Aorta (tissue), 5 donors: ENCODE results near the gene KCNH6. TPM values are rescaled to one million over a fixed set of nuclear protein-coding genes. Genes with fewer than 3 reads are reported as not detected.

Experiments used
- ATAC-seq: fragments of 200-7000 bp; cut with Tn5 transposase; one replicate; pipeline ENCODE4 v1.9.1; 2022; ENCODE audit warnings: moderate library complexity; ENCODE audit not compliant: low FRiP score
- DNase-seq, 2 donors: peaks; one replicate each; pipeline ENCODE4 v3.0.0-alpha.2; 2020
- H3K27ac ChIP-seq, 2 donors: one replicate each; pipeline ENCODE4 v1.5.1; 2013; ENCODE audit warnings: low read length in 2 of 2, mild to moderate bottlenecking in 2 of 2, moderate library complexity in 2 of 2, control low read depth in 1 of 2, inconsistent platforms in 1 of 2, low read depth in 1 of 2
- H3K27me3 ChIP-seq, 2 donors: one replicate each; pipeline ENCODE4 v1.6.1; 2013; ENCODE audit warnings: control low read depth in 1 of 2, low read length in 1 of 2, mild to moderate bottlenecking in 1 of 2, moderate library complexity in 1 of 2; ENCODE audit not compliant: insufficient read depth in 2 of 2, control insufficient read depth in 1 of 2
- H3K36me3 ChIP-seq, 2 donors: one replicate each; pipeline ENCODE4 v1.6.1; 2013; ENCODE audit warnings: control low read depth in 1 of 2, low read length in 1 of 2, mild to moderate bottlenecking in 1 of 2; ENCODE audit not compliant: insufficient read depth in 2 of 2, control insufficient read depth in 1 of 2
- H3K4me1 ChIP-seq, 2 donors: one replicate each; pipeline ENCODE4 v1.6.1; 2013; ENCODE audit warnings: low read length in 2 of 2, control low read depth in 1 of 2, mild to moderate bottlenecking in 1 of 2, moderate library complexity in 1 of 2; ENCODE audit not compliant: insufficient read depth in 2 of 2, control insufficient read depth in 1 of 2
- H3K4me3 ChIP-seq, 2 donors: one replicate each; pipeline ENCODE4 v1.5.1; 2013; ENCODE audit warnings: low read length in 2 of 2, control low read depth in 1 of 2, mild to moderate bottlenecking in 1 of 2
- H3K9me3 ChIP-seq: one replicate; pipeline ENCODE4 v1.6.1; 2013; ENCODE audit warnings: mild to moderate bottlenecking, low read length; ENCODE audit not compliant: control insufficient read depth
- WGBS, 2 donors: extraction: QIAGEN DNeasy Blood & Tissue Kit; methylation state at CpG; one replicate each; pipeline ENCODE4 v1.1.7; 2013; 5-methylcytosine and 5-hydroxymethylcytosine counted together
- intact Hi-C, 2 donors: fragments of 100-400 bp; cut with DNase I; formaldehyde crosslinking; loops; one replicate each; pipeline versions ENCODE4 v1.14.2 to v1.15.0; 2022
- polyA plus RNA-seq, 2 donors: library from polyadenylated mRNA; stranded (reverse); fragments of 200-250 nt; gene quantifications; one replicate each; pipeline ENCODE4 v1.2.3, GENCODE V29; 2013
- total RNA-seq, 2 donors: library from RNA; stranded (reverse); fragmentation: NEBNext Ultra II Directional; extraction: Animal tissue kit (Norgen Biotek cat#: 25700); gene quantifications; one replicate each; pipeline ENCODE4 v1.2.1, GENCODE V29; 2021
- donor health status: healthy with polysubstance abuse.
- donor health status: Bipolar disorder and iron deficiency.
- donor health status: DM: no; HTN: no; CAD: no.
- donor health status: DM: no; HTN: no; CAD: no.
- donor health status: DM: yes; HTN: yes; CAD: no.

The KCNH6 gene
- total and polyA plus RNA-seq, 4 donors: not detected

DNA sequence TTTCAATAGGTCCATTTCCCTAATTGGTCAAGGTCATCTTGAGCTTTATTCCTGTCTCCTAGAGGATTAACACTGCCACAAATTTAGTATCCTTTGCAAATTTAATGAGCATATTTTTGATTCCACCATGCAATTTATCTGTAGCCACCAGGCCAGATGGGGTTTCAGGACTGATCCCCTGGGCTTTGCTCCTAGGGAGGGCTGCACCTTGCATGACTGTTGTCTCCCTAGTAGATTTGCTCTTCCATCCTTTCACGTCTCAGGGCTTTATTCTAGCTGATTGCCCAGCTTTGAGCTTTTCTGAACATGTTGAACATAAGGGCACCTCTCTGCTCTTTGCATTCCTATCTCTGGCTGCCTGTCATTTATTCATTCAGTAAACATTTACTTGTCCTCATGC lies 7.7 kb upstream of the KCNH6 start:
- no peaks in the 10 kb centered on the region for H3K27me3 ChIP-seq
- no peak overlapping the region for H3K27ac ChIP-seq
- H3K36me3 ChIP-seq: no peaks in the 10 kb centered on the region
- intact Hi-C loops: no loop called here
- WGBS, 2 donors: 52 to 67% methylated on average over 1 of the region's 1 CpG
- no peak for DNase-seq
- no peak for ATAC-seq
- no peaks in the 10 kb centered on the region for H3K9me3 ChIP-seq
- H3K4me1 ChIP-seq: no peaks in the 10 kb centered on the region
- H3K4me3 ChIP-seq: no peak overlapping the region

DNA sequence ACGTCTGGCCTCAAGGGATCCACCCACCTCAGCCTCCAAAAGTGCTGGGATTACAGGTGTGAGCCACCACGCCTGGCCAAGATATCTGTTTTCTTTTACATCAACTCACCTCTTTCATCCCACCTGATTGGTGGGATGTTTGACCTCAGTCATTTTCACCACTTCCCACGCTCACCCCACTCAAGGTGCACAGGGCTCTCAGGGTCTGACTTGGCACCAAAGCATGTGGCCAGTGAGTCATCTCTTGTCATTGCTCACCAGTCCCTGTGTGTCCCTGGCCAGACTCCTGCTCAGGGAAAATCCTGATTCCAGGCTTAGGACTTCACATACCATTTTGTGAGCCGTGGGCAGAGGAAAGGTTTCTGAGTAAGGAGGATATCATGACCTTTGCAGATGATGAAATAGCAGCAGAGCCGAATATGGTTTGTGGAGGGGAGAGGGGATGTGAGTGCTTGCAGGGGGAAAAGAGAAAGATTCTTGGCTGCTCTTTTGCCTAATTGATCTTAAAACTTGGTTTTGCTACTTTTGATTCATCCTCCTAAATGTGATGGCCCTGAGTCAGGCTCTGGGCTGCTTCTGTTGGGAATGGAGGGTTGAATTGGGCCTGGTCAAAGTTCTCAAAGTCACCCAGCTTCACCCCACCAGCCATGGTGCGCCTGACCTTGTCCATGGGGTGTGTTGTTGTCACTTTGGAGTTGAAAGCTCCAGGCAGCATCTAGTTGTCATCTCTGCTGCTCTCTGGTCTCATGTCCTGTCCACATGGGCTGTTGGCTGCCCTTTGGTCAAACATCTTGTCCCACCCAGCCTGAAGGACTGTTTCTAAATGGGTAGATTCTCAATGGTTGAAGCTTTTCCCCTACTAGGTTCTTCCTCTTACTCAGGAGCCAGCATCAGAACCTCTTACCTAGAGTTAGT lies 6.0 kb upstream of the KCNH6 start:
- DNase-seq (no peak), ATAC-seq (no peak)
- Histone ChIP-seq H3K9me3 (no peaks in the 10 kb centered on the region), H3K4me3 (no peak overlapping the region), H3K36me3 (no peaks in the 10 kb centered on the region), H3K27ac (no peak overlapping the region), H3K27me3 (no peaks in the 10 kb centered on the region), H3K4me1 (no peaks in the 10 kb centered on the region)
- intact Hi-C loops: no loop called here
- 69 to 74% methylated on average over 6 of the region's 6 CpGs for WGBS, 2 donors

- no peaks in the 10 kb centered on the region for H3K27me3 ChIP-seq
These were observed 5.2 kb upstream of the KCNH6 start for GRCh38 chr17:63517825-63518534.

DNA sequence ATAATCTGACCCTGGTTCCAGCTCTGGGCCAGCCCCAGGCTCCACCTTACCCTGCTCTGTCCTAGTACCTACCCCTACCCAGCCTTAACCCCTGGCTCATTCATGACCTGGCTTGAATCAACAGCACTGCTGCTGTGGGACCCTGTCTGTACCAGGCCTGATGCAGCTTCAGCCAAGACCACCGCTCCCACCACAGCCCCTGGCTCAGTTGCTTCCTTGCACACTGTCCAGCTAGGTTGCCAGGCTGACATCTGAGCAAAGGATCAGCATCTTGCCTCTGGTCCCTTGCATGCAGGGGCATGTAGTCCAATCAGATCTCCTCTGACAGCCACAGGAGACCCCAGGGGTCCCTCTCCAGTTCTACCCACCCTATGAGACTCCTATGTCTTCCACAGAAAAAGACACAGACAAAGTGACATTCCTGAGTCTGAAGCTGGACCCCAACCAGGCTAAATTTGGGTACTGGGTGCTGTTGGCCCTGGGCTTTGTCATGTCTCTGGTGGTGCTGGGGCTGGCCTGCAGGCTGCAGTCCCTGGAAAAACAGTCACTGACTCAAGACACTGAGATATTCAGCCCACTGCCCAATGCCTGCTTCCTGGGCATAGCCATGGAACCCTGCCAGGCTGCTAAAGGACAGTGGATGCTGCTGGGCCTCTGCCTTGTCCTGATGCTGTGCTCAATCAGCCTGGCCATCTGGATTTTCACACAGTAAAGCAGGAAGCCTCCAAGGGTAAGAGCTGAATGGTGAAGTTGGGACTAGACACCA lies 3.9 kb upstream of the KCNH6 start:
- intact Hi-C loops: no loop called here
- DNase-seq: no peak
- Histone ChIP-seq H3K27me3 (no peaks in the 10 kb centered on the region), H3K27ac (no peak overlapping the region), H3K36me3 (no peaks in the 10 kb centered on the region), H3K9me3 (no peaks in the 10 kb centered on the region), H3K4me3 (no peak overlapping the region), H3K4me1 (no peaks in the 10 kb centered on the region)
- WGBS, 2 donors: 84% methylated on average over 1 of the region's 1 CpG
- ATAC-seq: no peak

More at GRCh38 chr17:63517825-63518534, 5.2 kb upstream of the KCNH6 start:
- WGBS, 2 donors: 73 to 78% methylated on average over 8 of the region's 8 CpGs
- no peak for DNase-seq
- Histone ChIP-seq H3K4me1 (no peaks in the 10 kb centered on the region), H3K4me3 (no peak overlapping the region), H3K36me3 (no peaks in the 10 kb centered on the region), H3K27ac (no peak overlapping the region), H3K9me3 (no peaks in the 10 kb centered on the region)
- no peak for ATAC-seq
- intact Hi-C loops: no loop called here

DNA sequence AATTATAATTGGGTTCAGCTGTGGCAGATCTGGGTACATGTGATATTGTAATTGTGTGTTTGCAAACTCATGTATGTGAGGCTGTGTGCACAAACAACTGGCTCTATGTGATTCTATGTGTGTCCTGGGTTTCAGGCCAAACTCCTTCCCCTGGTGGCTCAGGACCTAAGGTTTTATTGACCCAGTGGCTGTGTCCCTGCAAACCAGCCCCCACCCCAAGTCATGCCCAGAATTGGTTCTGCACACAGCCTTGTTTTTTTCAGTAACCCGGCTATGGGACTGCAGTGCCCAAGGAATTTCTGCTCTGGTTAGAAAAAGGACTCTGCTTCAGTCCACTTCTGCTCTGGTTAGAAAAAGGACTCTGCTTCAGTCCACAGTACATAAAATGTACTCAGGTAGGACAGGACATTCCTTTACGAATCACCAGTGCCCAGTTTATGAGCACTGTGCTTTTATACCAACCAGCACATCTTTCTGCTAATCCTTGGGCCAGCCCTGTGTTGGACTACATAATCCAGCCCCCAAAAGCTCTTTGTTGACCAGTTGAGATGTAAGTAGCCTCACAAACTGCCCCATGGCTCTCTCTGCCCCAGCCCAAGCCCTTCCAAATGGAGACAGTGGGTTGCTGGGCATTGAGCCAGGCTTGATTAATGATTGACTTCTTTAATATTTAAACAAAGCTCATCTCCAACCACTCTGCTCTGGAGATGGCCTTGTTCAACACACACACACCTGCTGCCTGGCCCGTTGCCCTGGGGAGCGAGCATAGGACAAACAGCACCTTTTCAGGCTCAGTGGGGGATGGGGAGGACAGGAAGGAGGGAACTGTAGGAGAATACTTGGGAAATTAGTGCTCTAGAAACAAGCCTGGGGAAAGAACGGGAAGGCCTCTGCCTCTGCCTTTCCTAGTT lies 2.9 kb upstream of the KCNH6 start:
- Histone ChIP-seq H3K27ac (no peak overlapping the region), H3K9me3 (no peaks in the 10 kb centered on the region), H3K4me3 (no peak overlapping the region), H3K4me1 (no peaks in the 10 kb centered on the region), H3K27me3 (no peaks in the 10 kb centered on the region), H3K36me3 (no peaks in the 10 kb centered on the region)
- intact Hi-C loops: no loop called here
- DNase-seq (no peak), ATAC-seq (no peak)
- 51 to 55% methylated on average over 5 of the region's 5 CpGs for WGBS, 2 donors

DNA sequence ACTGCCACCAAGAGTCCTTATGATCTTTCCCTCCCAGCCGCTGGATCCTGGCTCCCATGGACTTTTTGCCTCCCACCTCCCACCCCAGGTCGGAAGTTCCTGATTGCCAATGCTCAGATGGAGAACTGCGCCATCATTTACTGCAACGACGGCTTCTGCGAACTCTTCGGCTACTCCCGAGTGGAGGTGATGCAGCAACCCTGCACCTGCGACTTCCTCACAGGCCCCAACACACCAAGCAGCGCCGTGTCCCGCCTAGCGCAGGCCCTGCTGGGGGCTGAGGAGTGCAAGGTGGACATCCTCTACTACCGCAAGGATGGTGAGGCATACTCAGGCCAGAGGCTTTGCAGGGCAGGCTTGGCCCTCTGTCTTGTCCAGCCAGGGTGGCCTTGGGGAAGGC lies 893 bp downstream of the KCNH6 start:
- DNase-seq (no peak), ATAC-seq (no peak)
- H3K9me3 ChIP-seq: no peaks in the 10 kb centered on the region
- no peaks in the 10 kb centered on the region for H3K36me3 ChIP-seq
- H3K27me3 ChIP-seq: no peaks in the 10 kb centered on the region
- WGBS, 2 donors: 93 to 95% methylated on average over 14 of the region's 14 CpGs
- intact Hi-C loops: no loop called here
- no peak overlapping the region for H3K27ac ChIP-seq
- no peaks in the 10 kb centered on the region for H3K4me1 ChIP-seq
- H3K4me3 ChIP-seq: no peak overlapping the region

GRCh38 chr17:63525190-63525946 lies 2.2 kb downstream of the KCNH6 start:
- H3K9me3 ChIP-seq: no peaks in the 10 kb centered on the region
- DNase-seq (no peak), ATAC-seq (no peak)
- intact Hi-C loops: no loop called here
- no peaks in the 10 kb centered on the region for H3K4me1 ChIP-seq
- H3K27me3 ChIP-seq: no peaks in the 10 kb centered on the region
- 56 to 58% methylated on average over 6 of the region's 6 CpGs for WGBS, 2 donors
- no peak overlapping the region for H3K27ac ChIP-seq
- H3K4me3 ChIP-seq: no peak overlapping the region
- H3K36me3 ChIP-seq: no peaks in the 10 kb centered on the region
